ENCODE results near the gene MMP12. TPM values are rescaled to one million over a fixed set of nuclear protein-coding genes. Genes with fewer than 3 reads are reported as not detected.
"Not testable (repeated sequence)": the region's sequence is repeated elsewhere in the genome, so short reads cannot be mapped to it uniquely, and the experiment has no call there.

Gene MMP12
- total RNA-seq, 4 donors from 2014 or later: not detected

DNA sequence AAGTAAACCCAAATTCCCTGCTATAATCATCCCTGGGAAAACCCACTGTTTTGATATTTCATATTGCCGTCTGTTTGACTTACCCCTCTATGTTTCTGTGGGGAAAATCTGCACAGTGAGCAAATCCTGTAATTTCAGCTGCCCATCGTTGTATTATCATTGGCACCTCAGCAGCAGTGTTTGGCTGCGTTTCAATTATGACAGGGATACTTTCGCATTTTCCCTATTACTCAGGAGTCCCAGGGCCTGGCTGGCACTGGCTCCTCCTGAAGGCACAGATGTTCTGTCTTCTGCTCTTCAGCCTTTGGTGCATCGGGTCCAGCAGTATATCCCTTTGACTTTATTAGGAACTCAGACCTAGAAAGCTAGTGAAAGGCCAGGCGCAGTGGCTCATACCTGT lies 12.2 kb upstream of the MMP12 start:
- no peaks in the 10 kb centered on the region for H3K36me3 ChIP-seq
- no peaks in the 10 kb centered on the region for H3K4me1 ChIP-seq
- H3K4me3 ChIP-seq: no peak overlapping the region
- TF ChIP-seq, protein P1, sequence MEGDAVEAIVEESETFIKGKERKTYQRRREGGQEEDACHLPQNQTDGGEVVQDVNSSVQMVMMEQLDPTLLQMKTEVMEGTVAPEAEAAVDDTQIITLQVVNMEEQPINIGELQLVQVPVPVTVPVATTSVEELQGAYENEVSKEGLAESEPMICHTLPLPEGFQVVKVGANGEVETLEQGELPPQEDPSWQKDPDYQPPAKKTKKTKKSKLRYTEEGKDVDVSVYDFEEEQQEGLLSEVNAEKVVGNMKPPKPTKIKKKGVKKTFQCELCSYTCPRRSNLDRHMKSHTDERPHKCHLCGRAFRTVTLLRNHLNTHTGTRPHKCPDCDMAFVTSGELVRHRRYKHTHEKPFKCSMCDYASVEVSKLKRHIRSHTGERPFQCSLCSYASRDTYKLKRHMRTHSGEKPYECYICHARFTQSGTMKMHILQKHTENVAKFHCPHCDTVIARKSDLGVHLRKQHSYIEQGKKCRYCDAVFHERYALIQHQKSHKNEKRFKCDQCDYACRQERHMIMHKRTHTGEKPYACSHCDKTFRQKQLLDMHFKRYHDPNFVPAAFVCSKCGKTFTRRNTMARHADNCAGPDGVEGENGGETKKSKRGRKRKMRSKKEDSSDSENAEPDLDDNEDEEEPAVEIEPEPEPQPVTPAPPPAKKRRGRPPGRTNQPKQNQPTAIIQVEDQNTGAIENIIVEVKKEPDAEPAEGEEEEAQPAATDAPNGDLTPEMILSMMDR (IDR thresholded peaks at IDR 0.05): no peak
- TF ChIP-seq POLR2AphosphoS5 (IDR thresholded peaks at IDR 0.05) (no peak), POLR2A (IDR thresholded peaks at IDR 0.05) (no peak), EP300 (IDR thresholded peaks at IDR 0.05) (no peak)
- no peaks in the 10 kb centered on the region for H3K27me3 ChIP-seq
- no peak overlapping the region for H3K27ac ChIP-seq
- no peak for DNase-seq (ENCODE audit: low spot score in 2 of 2)
- whole genome bisulfite sequencing: 69% methylated on average over 6 of the region's 6 CpGs
- no peaks in the 10 kb centered on the region for H3K9me3 ChIP-seq

DNA sequence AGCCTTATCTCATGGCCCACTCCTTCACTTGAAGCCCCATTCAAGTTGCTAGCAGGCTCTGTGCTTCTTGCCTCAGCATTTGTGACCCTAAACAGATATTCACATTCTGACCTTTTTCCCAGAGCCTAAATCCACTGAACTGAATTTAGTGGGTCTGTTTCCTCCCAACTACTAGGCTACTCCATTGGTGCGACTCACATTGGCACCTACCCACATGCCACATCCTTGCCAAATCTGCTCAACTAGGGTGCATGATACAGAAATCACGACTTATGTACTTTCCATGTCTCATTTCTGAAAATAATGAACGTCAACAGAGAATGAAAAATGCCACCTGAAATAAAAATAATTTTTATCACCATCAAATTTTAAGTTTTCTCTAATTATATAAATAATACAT lies 8.4 kb upstream of the MMP12 start:
- no peaks in the 10 kb centered on the region for H3K9me3 ChIP-seq
- no peak overlapping the region for H3K4me3 ChIP-seq
- 88% methylated on average over 3 of the region's 3 CpGs for WGBS
- no peak overlapping the region for H3K27ac ChIP-seq
- no peak for TF ChIP-seq POLR2A (IDR thresholded peaks at IDR 0.05)
- H3K36me3 ChIP-seq: no peaks in the 10 kb centered on the region
- no peak for DNase-seq (ENCODE audit: low spot score in 2 of 2)
- no peaks in the 10 kb centered on the region for H3K27me3 ChIP-seq
- H3K4me1 ChIP-seq: no peaks in the 10 kb centered on the region

DNA sequence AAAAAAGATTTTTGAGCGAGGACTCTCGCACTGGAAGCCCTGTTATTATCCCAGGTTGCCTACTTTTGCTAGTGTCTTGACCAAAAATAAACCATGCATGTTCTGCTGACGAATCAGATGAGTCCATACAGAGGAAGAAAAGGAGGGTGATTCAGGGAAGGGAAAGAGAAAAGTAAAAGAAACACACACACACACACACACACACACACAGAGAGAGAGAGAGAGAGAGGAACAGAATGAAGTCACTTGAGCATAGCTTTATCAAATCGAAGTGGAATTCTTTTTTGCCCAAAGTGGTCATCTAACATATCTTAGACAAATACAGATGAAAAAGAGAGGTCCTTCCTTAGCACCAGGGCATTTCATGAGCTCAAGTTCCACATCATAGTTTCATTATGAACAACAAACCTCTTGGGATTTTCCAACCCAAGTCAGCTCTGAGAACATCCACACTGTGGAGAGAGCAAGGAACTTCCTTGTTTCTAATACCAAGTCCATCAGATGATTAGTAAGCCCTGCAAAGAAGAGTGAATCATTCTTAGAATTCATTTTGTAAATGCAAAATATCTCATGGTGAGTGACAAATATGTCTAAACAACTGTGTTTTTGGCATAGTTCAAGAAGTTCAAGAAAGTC lies 7.7 kb upstream of the MMP12 start:
- 88% methylated on average over 4 of the region's 4 CpGs for WGBS

DNA sequence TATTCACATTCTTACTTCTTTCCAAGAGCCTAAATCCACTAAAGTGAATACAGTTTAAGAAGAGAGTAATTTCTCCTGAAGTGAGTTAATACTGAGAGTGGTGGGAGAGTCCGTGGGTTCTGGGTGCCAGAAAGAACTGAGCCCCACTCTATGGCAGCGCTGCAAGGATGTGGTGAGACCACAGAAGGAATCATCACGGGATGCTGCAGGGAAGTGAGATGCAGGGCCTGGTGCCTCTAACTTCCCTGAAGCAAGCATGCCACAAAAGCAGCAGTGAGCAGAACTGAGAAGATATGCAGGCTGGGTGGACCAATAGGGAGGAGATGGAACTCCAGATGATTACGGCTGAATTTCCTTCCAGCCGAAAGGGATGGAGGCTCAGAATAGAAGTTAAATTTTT lies 5.0 kb upstream of the MMP12 start:
- Histone ChIP-seq H3K4me3 (no peak overlapping the region), H3K36me3 (no peaks in the 10 kb centered on the region), H3K27me3 (no peaks in the 10 kb centered on the region), H3K27ac (no peak overlapping the region), H3K4me1 (no peaks in the 10 kb centered on the region), H3K9me3 (no peaks in the 10 kb centered on the region)
- TF ChIP-seq EP300 (IDR thresholded peaks at IDR 0.05): no peak
- no peak for TF ChIP-seq POLR2AphosphoS5 (IDR thresholded peaks at IDR 0.05)
- no peak for TF ChIP-seq POLR2A (IDR thresholded peaks at IDR 0.05)
- TF ChIP-seq, protein P1 (IDR thresholded peaks at IDR 0.05): no peak
- WGBS: 88% methylated on average over 5 of the region's 5 CpGs
- no peak for DNase-seq (ENCODE audit: low spot score in 2 of 2)

More for the DNA sequence above, 7.7 kb upstream of the MMP12 start:
- TF ChIP-seq POLR2AphosphoS5 (IDR thresholded peaks at IDR 0.05): no peak
- no peak for TF ChIP-seq EP300 (IDR thresholded peaks at IDR 0.05)
- TF ChIP-seq POLR2A (IDR thresholded peaks at IDR 0.05): no peak
- TF ChIP-seq, protein P1 (IDR thresholded peaks at IDR 0.05): no peak
- no peak for DNase-seq (ENCODE audit: low spot score in 2 of 2)
- no peaks in the 10 kb centered on the region for H3K9me3 ChIP-seq
- H3K36me3 ChIP-seq: no peaks in the 10 kb centered on the region
- no peaks in the 10 kb centered on the region for H3K4me1 ChIP-seq
- H3K27me3 ChIP-seq: no peaks in the 10 kb centered on the region
- H3K27ac ChIP-seq: no peak overlapping the region
- H3K4me3 ChIP-seq: no peak overlapping the region

DNA sequence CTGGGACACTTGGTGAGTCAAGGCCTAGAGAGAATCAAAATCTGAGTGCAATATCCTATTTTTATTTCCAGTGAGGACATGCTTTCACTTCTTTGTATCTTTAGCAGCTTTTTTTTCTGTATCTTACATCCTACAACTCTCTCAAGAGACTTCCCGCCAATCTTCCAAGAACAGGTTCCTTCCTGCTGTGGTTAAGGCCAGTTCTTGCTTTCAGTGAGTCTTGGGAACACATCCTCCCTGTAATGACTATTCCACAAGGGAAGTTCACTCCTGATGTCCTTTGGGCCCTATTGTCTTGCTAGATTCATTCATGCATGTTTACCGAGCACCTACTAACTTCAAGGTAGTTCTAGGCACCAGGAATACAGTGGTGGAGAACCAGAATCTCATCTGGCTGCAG lies 3.8 kb upstream of the MMP12 start:
- no peak overlapping the region for H3K4me3 ChIP-seq
- H3K9me3 ChIP-seq: no peaks in the 10 kb centered on the region
- no peak overlapping the region for H3K27ac ChIP-seq
- H3K27me3 ChIP-seq: no peaks in the 10 kb centered on the region
- DNase-seq (ENCODE audit: low spot score in 2 of 2): no peak
- no peaks in the 10 kb centered on the region for H3K36me3 ChIP-seq
- WGBS: 90% methylated on average over 2 of the region's 2 CpGs
- H3K4me1 ChIP-seq: no peaks in the 10 kb centered on the region
- TF ChIP-seq EP300 (IDR thresholded peaks at IDR 0.05): no peak
- no peak for TF ChIP-seq POLR2AphosphoS5 (IDR thresholded peaks at IDR 0.05)
- TF ChIP-seq POLR2A (IDR thresholded peaks at IDR 0.05): no peak

DNA sequence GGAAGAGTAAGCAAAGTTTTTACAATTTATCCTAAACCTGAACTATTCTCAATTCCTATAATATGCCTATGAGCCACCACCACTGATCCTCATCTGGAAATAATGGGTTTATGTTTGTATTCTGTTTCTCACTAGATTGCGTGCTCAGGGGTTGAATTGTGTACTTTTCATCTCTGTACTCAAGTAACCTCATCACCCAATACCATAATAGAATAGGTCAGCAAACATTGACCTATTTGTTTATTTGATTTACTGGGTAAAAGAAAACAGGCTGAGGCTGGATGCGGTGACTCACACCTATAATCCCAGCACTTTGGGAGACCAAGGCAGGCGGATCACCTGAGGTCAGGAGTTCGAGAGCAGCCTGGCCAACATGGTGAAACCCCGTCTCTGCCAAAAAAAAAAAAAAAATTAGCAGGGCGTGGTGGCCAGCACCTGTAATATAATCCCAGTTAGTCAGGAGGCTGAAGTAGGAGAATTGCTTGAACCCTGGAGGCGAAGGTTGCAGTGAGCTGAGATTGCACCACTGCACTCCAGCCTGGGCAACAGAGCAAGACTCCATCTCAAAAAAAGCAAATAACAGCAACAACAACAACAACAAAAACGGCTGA lies 5.3 kb downstream of the MMP12 start:
- not testable (repeated sequence) for H3K36me3 ChIP-seq; H3K27ac ChIP-seq; H3K9me3 ChIP-seq; H3K27me3 ChIP-seq; H3K4me1 ChIP-seq; H3K4me3 ChIP-seq; DNase-seq (ENCODE audit: low spot score in 2 of 2)
- whole genome bisulfite sequencing: 78% methylated on average over 8 of the region's 8 CpGs

Measured in suprapubic skin (tissue), 4 donors.